ENCODE measurements around the gene TMEM139.

DNA sequence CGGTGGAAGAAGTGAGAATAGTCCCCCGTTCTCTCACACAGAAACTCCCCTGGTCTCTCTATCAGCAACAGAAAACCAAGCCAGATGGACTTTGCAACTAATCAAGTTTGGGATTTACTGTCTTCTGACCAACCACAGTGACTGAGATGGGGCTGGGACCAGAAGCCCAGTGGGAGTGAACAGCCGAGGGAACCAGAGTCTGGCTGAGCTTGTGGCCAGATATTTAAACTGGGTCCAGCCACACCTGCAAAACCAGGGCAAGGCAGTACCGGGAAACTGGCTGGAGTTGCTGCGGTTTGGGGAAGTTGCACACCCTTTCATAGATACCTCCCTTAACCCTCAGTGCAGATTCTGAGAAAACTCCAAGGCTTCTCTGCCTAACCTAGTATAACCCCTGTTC, 15.5 kb upstream of the TMEM139 start:
- no peak for TF ChIP-seq POLR2A (IDR thresholded peaks at IDR 0.05)
- TF ChIP-seq, protein P1, sequence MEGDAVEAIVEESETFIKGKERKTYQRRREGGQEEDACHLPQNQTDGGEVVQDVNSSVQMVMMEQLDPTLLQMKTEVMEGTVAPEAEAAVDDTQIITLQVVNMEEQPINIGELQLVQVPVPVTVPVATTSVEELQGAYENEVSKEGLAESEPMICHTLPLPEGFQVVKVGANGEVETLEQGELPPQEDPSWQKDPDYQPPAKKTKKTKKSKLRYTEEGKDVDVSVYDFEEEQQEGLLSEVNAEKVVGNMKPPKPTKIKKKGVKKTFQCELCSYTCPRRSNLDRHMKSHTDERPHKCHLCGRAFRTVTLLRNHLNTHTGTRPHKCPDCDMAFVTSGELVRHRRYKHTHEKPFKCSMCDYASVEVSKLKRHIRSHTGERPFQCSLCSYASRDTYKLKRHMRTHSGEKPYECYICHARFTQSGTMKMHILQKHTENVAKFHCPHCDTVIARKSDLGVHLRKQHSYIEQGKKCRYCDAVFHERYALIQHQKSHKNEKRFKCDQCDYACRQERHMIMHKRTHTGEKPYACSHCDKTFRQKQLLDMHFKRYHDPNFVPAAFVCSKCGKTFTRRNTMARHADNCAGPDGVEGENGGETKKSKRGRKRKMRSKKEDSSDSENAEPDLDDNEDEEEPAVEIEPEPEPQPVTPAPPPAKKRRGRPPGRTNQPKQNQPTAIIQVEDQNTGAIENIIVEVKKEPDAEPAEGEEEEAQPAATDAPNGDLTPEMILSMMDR (IDR thresholded peaks at IDR 0.05), result no peak

All from testis (tissue), 2 donors.